Limb (tissue), 2 donors: ENCODE results near the gene HPDL.

Experiments
- DNase-seq, 2 donors: peaks; one replicate each; pipeline ENCODE4 v3.0.0-alpha.2; 2016; ENCODE audit errors: extremely low spot score in 2 of 2

HPDL gene

DNA sequence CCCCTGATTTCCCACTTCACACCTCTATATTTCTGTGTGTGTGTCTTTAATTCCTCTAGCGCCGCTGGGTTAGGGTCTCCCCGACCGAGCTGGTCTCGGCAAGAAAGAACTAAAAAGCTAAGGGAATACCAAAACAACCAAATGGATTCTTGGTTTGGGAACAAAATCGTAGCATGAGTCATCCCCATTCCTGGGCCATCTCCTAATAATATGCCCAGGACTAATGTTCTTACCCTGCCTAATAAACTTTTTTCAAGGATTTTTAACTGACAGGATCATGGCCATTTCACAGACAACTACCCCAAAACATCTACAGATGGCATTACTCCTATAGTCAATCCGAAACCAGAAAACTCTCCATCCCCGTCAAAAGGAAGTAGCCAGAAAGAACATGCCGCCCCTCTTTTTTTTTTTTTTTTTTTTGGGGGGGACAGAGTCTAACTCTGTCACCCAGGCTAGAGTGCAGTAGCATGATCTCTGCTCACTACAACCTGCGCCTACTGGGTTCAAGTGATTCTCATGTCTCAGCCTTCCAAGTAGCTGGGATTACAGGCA, 4.1 kb upstream of the HPDL start:
- no peak for DNase-seq

- no peak for DNase-seq
Observed at GRCh38 chr1:45325851-45326506, 716 bp upstream of the HPDL start.

GRCh38 chr1:45327644-45328515, 1.2 kb downstream of the HPDL start:
- DNase-seq, result no peak

- no peak for DNase-seq
Observed at GRCh38 chr1:45328680-45329079, 2.0 kb downstream of the HPDL start.

GRCh38 chr1:45329445-45329844, 2.8 kb downstream of the HPDL start:
- no peak for DNase-seq

DNA sequence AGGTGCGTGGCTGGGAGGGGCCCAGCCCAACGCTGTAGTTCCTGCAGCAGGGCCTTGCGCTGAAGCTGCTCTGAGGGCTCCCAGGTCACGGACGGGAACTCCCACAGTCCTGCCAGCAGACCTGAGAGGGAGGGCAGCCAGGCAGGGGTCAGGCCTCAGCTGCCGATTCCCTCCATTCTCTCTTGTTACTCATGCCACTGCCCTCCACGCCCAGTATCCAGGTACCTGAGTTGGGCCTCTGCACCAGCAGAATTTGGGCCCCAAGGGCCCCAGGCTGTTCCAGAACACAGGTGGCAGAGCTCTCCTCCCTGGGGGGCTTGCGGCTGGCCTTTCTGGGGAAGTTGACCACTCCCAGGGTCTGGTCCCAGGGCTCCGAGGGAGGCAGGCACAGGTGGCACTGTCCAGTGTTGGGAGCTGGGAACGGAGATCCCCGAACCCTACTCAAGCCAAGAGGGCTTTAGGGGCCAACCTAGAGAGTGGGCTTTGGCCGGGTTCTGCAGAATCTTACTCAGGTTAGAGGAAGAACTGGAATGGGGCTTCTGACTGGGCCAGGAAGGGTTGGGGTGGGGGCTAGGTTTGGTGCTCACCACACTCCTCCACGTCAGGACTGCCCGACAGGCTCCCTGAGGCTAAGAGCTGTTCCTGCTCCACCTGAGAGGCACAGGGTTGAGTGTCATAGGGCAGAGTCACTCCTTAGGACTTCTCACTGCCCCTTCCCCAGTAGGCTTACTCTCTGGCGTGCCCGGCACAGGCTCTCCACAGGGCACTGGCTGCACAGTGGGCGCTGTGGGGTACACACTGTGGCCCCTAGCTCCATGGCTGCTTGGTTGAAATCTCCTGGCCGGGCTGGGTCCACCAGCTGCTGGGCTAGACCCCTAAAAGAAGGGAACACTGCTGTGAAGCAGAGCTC, 5.0 kb downstream of the HPDL start:
- DNase-seq, result no peak

GRCh38 chr1:45332346-45332720, 5.6 kb downstream of the HPDL start:
- DNase-seq, result no peak

- DNase-seq, result no peak
Observed at GRCh38 chr1:45334308-45335245, 7.9 kb downstream of the HPDL start.

- DNase-seq, result no peak
Observed at GRCh38 chr1:45335855-45336324, 9.2 kb downstream of the HPDL start.

GRCh38 chr1:45337630-45338325, 11.1 kb downstream of the HPDL start:
- DNase-seq, result no peak

DNA sequence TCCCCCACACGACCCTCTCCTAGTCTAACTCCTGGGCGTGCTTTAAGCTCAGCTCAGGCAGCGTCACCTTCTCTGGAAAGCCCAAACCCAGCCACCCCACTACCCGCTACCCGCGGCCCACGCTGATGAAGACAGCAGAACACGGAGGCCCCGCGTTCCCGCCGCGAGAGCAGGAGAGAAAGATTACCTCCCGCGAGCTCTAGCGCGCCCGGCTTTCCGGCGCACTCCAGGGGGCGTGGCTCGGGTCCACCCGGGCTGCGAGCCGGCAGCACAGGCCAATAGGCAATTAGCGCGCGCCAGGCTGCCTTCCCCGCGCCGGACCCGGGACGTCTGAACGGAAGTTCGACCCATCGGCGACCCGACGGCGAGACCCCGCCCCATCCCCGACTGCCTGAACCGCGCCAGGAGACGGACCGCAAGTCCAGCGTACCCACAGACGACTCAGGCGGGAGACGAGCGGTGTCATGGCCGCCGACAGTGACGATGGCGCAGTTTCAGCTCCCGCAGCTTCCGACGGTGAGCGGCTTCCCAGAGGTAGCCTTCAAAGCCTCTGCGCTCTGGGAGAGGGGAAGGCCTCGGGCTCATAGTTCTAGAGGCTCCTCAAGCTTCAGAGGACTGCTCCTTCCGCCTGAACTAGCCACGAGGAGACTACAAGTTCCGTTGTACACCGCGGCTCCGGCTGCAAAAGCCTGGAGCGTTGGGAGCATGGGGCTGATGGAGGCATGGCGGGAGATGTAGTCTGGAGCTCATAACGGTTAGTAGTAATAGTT, 13.3 kb downstream of the HPDL start, which contains the start of the genes MUTYH and TOE1:
MUTYH (minus strand) TSS at position 652 of the 770 bp plus-strand sequence. CDS start 5,935 bp downstream, outside the sequence.
TOE1 (plus strand) TSS at position 382 of the 770 bp plus-strand sequence; CDS start at position 465, 83 bp downstream.
- peak; percentile 90 to 92 for DNase-seq

- no peak for DNase-seq
Observed at GRCh38 chr1:45340816-45341466, 14.2 kb downstream of the HPDL start.

DNA sequence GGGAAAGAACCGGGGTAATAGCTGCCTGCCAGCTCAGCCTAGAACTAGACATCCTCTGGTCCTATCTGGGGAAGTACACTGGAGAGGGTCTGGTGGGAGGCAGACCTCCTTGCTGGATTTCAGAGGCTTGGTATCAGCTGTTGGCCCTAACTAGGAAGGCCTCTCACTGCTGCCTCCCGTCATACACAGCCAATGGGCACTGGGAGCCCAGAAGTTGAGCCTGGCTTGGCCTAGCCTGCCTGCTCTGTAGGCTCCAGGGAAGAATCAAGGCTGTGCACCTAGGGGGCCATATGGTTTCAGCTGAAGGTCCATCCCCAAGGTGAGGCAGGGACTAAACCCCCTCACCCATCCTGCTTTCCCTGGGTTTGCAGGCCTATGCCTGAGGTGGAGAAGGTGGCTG, 17.8 kb downstream of the HPDL start:
- DNase-seq, result no peak

- DNase-seq, result no peak
Observed at GRCh38 chr1:45345014-45345413, 18.3 kb downstream of the HPDL start.

GRCh38 chr1:45346473-45346872, 19.8 kb downstream of the HPDL start:
- no peak for DNase-seq

DNA sequence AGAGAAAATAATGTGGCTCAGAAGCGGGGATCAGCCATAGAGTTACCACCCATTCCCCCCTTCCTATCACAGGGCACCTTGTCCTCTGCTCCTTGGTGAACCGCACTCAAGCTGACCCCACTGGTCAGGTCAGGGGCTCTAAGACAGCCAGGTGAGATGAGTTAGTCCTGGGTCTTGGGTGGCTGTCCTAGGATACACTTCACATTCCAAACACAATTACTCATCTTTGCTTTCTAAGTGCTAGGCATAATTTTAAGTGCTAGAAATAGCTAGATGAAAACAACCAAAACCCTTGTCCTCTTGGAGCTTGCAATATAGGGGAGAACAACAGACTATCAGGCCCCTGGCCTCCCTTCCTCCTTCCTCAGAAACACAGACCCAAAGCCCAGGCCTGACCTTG, 21.3 kb downstream of the HPDL start:
- DNase-seq, result no peak

DNA sequence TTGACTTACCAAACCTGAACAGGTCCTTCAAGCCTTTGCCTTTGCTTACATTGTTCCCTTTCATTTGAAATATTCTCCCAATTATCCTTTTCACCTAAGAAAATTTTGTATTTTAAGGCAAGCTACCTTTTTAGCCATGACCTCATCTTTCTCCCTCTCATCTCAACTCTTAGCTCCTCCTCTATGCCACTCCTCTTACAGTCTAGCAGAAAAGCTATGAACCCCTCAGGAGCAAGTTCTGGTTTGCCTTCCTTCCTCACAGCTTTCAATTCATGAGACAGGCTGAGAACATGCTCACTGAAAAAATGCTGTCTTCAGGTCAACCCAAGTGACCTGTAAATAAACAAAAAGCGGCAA, 21.9 kb downstream of the HPDL start:
- no peak for DNase-seq

GRCh38 chr1:45348966-45349677, 22.4 kb downstream of the HPDL start:
- no peak for DNase-seq
